Caco-2 (cell line): ENCODE measurements around the gene SPSB4. TPM values are rescaled to one million over a fixed set of nuclear protein-coding genes. Genes with fewer than 3 reads are reported as not detected.

Source experiments
- BruUV-seq: library from RNA; stranded (reverse); fragments of 400-500 nt; replicated peaks from 2 replicates; lab custom pipeline; 2021; lab: Mats Ljungman, UMichigan
- CTCF ChIA-PET: fragments of 300-600 bp; sonication (Branson Sonifier 250); formaldehyde crosslinking; loops from one replicate; lab custom pipeline; 2022; ENCODE audit warnings: antibody characterized with exemption; lab: Charles Lee
- POLR2A ChIA-PET: fragments of 300-600 bp; sonication (Branson Sonifier 250); formaldehyde crosslinking; loops from one replicate; lab custom pipeline; 2022; ENCODE audit warnings: antibody characterized with exemption; lab: Charles Lee
- DNase-seq, 2 experiments: peaks; one replicate each; pipeline versions ENCODE4 v3.0.0 to v3.0.0-alpha.2; 2020 to 2022
- H3K27me3 ChIP-seq: replicated peaks from 2 replicates; pipeline ENCODE4 v1.6.0; 2011; ENCODE audit warnings: low read length; ENCODE audit not compliant: control insufficient read depth, insufficient read depth
- H3K36me3 ChIP-seq: 2 replicates; pipeline ENCODE4 v1.5.1; 2011; ENCODE audit warnings: low read length; ENCODE audit not compliant: control insufficient read depth, insufficient read depth
- H3K4me1 ChIP-seq: fragments of 250-450 bp; sonication (Bioruptor Pico); 2 replicates; pipeline ENCODE4 v1.5.1; 2020; ENCODE audit warnings: mild to moderate bottlenecking
- H3K4me3 ChIP-seq: 2 replicates; pipeline ENCODE4 v1.5.1; 2011; ENCODE audit warnings: low read depth, mild to moderate bottlenecking, control low read depth, low read length
- H3K9me3 ChIP-seq: fragments of 250-450 bp; sonication (Bioruptor Pico); 2 replicates; pipeline ENCODE4 v1.5.1; 2020; ENCODE audit warnings: mild to moderate bottlenecking, moderate library complexity
- H3K27ac Mint-ChIP-seq: one replicate; pipeline ENCODE4 v1.8.0; 2022; ENCODE audit warnings: mixed read lengths; ENCODE audit not compliant: unreplicated experiment
- H3K27me3 Mint-ChIP-seq: one replicate; pipeline ENCODE4 v1.8.0; 2022; ENCODE audit warnings: mixed read lengths; ENCODE audit not compliant: insufficient read depth, unreplicated experiment
- H3K36me3 Mint-ChIP-seq: one replicate; pipeline ENCODE4 v1.8.0; 2022; ENCODE audit warnings: mild to moderate bottlenecking, mixed read lengths; ENCODE audit not compliant: insufficient read depth, unreplicated experiment
- H3K4me1 Mint-ChIP-seq: one replicate; pipeline ENCODE4 v1.8.0; 2022; ENCODE audit warnings: low read depth, mixed read lengths; ENCODE audit not compliant: unreplicated experiment
- H3K4me3 Mint-ChIP-seq: one replicate; pipeline ENCODE4 v1.8.0; 2022; ENCODE audit warnings: mild to moderate bottlenecking, moderate library complexity, mixed read lengths; ENCODE audit not compliant: unreplicated experiment
- H3K9me3 Mint-ChIP-seq: one replicate; pipeline ENCODE4 v1.8.0; 2022; ENCODE audit warnings: mixed read lengths; ENCODE audit not compliant: unreplicated experiment
- intact Hi-C: fragments of 100-400 bp; cut with micrococcal nuclease; formaldehyde crosslinking; loops from one replicate; pipeline ENCODE4 v1.10.0; 2022; ENCODE audit not compliant: unreplicated experiment
- total RNA-seq: library from RNA; stranded (reverse); gene quantifications from 2 replicates; pipeline ENCODE4 v1.2.3, GENCODE V29; 2022
- TF ChIP-seq, protein P1 (sequence below), 2 experiments: fragments of 200-600 bp in 1 of 2; IDR thresholded peaks; 1 replicate in 1 of 2; 2 replicates in 1 of 2; pipeline versions ENCODE4 v1.5.1 to v1.8.0; 2011 to 2022; ENCODE audit warnings: antibody characterized with exemption in 1 of 2, control low read depth in 1 of 2, inconsistent platforms in 1 of 2, low read depth in 1 of 2, low read length in 1 of 2, mild to moderate bottlenecking in 1 of 2, moderate library complexity in 1 of 2; ENCODE audit not compliant: insufficient read depth in 1 of 2, severe bottlenecking in 1 of 2, unreplicated experiment in 1 of 2

Gene SPSB4
- total RNA-seq, 1 experiment from 2014 or later = not detected

DNA sequence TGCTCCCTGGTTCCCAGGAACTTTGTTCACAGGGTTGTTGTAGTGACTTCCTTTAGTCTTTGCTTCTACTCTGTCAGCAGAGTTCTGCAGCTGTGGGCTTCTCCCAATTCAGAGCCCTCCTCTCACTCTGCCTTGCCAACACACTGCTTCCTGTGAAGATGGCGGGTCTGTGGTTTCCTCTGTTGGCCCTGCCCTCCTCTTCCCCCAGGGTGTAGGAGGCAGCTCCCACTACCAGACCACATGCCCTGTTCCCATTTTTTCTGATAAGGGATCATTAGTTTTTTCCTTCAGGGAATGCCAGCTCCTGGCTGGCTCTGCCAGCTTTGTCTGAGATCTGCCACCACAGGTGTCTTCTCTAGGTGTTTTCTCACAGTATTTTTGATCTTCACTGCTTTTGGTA lies 12.7 kb downstream of the SPSB4 start:
- intact Hi-C loops = loop anchor here (5.0 kb wide), 1 partner anchor 43 kb away; no protein-coding TSS in a partner anchor
- Histone ChIP-seq H3K27me3 (no peaks in the 10 kb centered on the region), H3K4me3 (no peak overlapping the region), H3K9me3 (no peaks in the 10 kb centered on the region), H3K4me1 (no peaks in the 10 kb centered on the region), H3K36me3 (no peaks in the 10 kb centered on the region)
- TF ChIP-seq, protein P1, sequence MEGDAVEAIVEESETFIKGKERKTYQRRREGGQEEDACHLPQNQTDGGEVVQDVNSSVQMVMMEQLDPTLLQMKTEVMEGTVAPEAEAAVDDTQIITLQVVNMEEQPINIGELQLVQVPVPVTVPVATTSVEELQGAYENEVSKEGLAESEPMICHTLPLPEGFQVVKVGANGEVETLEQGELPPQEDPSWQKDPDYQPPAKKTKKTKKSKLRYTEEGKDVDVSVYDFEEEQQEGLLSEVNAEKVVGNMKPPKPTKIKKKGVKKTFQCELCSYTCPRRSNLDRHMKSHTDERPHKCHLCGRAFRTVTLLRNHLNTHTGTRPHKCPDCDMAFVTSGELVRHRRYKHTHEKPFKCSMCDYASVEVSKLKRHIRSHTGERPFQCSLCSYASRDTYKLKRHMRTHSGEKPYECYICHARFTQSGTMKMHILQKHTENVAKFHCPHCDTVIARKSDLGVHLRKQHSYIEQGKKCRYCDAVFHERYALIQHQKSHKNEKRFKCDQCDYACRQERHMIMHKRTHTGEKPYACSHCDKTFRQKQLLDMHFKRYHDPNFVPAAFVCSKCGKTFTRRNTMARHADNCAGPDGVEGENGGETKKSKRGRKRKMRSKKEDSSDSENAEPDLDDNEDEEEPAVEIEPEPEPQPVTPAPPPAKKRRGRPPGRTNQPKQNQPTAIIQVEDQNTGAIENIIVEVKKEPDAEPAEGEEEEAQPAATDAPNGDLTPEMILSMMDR (IDR thresholded peaks at IDR 0.05; ENCODE audit: insufficient read depth in 1 of 2, low read depth in 1 of 2, low read length in 1 of 2, severe bottlenecking in 1 of 2, unreplicated experiment in 1 of 2) = no peak
- H3K4me3 Mint-ChIP-seq = no peak overlapping the region
- H3K4me1 Mint-ChIP-seq = no peaks in the 10 kb centered on the region
- H3K27me3 Mint-ChIP-seq = no peaks in the 10 kb centered on the region
- no peak for DNase-seq
- POLR2A ChIA-PET = no interaction called here
- H3K27ac Mint-ChIP-seq = no peak overlapping the region
- CTCF ChIA-PET = no interaction called here
- H3K36me3 Mint-ChIP-seq = no peaks in the 10 kb centered on the region
- no TSS peak for BruUV-seq
- no peaks in the 10 kb centered on the region for H3K9me3 Mint-ChIP-seq

DNA sequence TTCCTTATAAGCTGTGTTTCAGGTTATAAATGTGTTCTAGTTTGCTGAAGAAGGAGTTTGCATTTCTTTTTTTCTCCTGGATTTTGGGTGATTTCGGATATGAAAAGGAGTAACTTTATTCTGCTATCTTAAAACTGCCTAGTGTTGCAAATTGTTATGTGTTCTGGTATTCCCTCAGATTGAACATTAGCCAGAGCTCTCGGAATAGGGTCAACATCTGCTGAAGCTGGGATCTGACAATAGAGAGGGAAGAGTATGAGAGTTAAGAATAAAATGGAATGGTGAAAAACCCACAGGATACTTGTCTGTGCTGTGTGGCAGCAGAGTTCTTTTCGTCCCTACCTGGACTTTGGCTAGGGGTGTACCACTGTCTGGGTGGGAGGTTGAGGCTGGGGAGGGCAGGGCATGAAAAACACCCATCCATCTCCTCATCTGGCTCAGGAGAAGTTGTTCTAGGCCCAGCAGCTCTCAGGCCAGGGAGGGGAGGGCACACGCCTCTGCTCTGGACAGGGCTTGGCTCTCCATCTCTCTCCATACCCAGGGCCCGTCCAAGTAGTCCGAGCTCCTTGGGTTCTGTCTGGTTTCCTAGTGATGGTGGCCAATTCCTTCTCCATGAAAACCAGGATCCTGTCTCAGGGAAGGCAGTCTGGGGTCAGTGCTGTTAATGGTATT lies 13.2 kb downstream of the SPSB4 start:
- no TSS peak for BruUV-seq
- Mint-ChIP-seq H3K27ac (no peak overlapping the region), H3K9me3 (no peaks in the 10 kb centered on the region), H3K4me3 (no peak overlapping the region), H3K36me3 (no peaks in the 10 kb centered on the region), H3K27me3 (no peaks in the 10 kb centered on the region), H3K4me1 (no peaks in the 10 kb centered on the region)
- no peak overlapping the region for H3K4me3 ChIP-seq
- ChIA-PET POLR2A (no interaction called here), CTCF (no interaction called here)
- intact Hi-C loops = loop anchor here (5.0 kb wide), 1 partner anchor 43 kb away; no protein-coding TSS in a partner anchor
- H3K9me3 ChIP-seq = no peaks in the 10 kb centered on the region
- H3K27me3 ChIP-seq = no peaks in the 10 kb centered on the region
- H3K4me1 ChIP-seq = no peaks in the 10 kb centered on the region
- no peaks in the 10 kb centered on the region for H3K36me3 ChIP-seq
- TF ChIP-seq, protein P1 (IDR thresholded peaks at IDR 0.05; ENCODE audit: insufficient read depth in 1 of 2, low read depth in 1 of 2, low read length in 1 of 2, severe bottlenecking in 1 of 2, unreplicated experiment in 1 of 2) = no peak
- no peak for DNase-seq

DNA sequence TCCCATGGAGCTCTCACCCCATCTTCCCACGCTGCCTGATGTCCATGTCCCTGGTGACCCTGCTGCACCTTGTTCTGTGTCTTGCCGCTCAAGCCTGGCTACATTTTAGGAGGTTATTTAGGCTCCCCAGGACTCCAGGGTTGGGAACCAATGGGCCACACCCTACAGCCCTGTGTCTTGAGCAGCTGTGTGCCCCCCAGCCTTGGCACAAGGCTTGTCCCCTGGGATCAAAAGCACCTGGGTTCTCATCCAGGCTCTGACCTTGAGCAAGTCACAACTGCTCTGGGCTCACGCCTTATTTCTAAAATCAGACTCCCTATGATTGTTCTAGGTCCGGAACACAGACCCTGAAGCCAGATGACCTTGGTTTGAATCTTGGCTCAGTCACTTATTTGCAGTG lies 14.1 kb downstream of the SPSB4 start:
- Mint-ChIP-seq H3K9me3 (no peaks in the 10 kb centered on the region), H3K27ac (no peak overlapping the region), H3K36me3 (no peaks in the 10 kb centered on the region), H3K27me3 (no peaks in the 10 kb centered on the region), H3K4me3 (no peak overlapping the region), H3K4me1 (no peaks in the 10 kb centered on the region)
- Histone ChIP-seq H3K4me1 (no peaks in the 10 kb centered on the region), H3K4me3 (no peak overlapping the region), H3K9me3 (no peaks in the 10 kb centered on the region), H3K36me3 (no peaks in the 10 kb centered on the region), H3K27me3 (no peaks in the 10 kb centered on the region)
- intact Hi-C loops = no loop called here
- TF ChIP-seq, protein P1 (IDR thresholded peaks at IDR 0.05; ENCODE audit: insufficient read depth in 1 of 2, low read depth in 1 of 2, low read length in 1 of 2, severe bottlenecking in 1 of 2, unreplicated experiment in 1 of 2) = no peak
- no TSS peak for BruUV-seq
- DNase-seq = peak in 1 of 2 experiments; percentile 5
- ChIA-PET POLR2A (no interaction called here), CTCF (no interaction called here)
